ENCODE data around the gene GRIN1.

The GRIN1 gene

GRCh38 chr9:137146527-137146918 is 7.6 kb downstream of the GRIN1 start:
- ChIA-PET POLR2A (interaction anchor here (0.6 to 1.1 kb wide), 4 partner anchors 11 to 495 kb away, joined by 3 to 7 read pairs (median 4); no protein-coding TSS in a partner anchor), CTCF (no interaction called here)
- H3K4me3 ChIP-seq (ENCODE audit: low read depth, low read length), result no peak overlapping the region
- no peaks in the 10 kb centered on the region for H3K9me3 ChIP-seq (ENCODE audit: control insufficient read depth, insufficient read depth, low read depth, low read length)
- H3K36me3 ChIP-seq (ENCODE audit: control insufficient read depth in 2 of 2, insufficient read depth in 1 of 2, low read length in 2 of 2), result no peaks in the 10 kb centered on the region
- no peak overlapping the region for H3K27ac ChIP-seq (ENCODE audit: extremely low read depth, low read depth, low read length)
- TF ChIP-seq ZNF157 (tag by site-specific recombination; IDR thresholded peaks at IDR 0.05) (no peak), GLIS1 (tag by site-specific recombination; IDR thresholded peaks at IDR 0.05) (0 out of 2 replicates have a peak, but pooled peaks have one; percentile 3), REST (tag by site-specific recombination; IDR thresholded peaks at IDR 0.05) (peak; percentile 92)
- H3K4me1 ChIP-seq (ENCODE audit: control insufficient read depth, insufficient read depth, low read length), result no peaks in the 10 kb centered on the region

GRCh38 chr9:137147091-137147792 is 8.3 kb downstream of the GRIN1 start:
- no peaks in the 10 kb centered on the region for H3K36me3 ChIP-seq (ENCODE audit: control insufficient read depth in 2 of 2, insufficient read depth in 1 of 2, low read length in 2 of 2)
- ChIA-PET POLR2A (interaction anchor here (0.6 to 1.1 kb wide), 2 partner anchors 12 to 496 kb away, joined by 3 to 4 read pairs; no protein-coding TSS in a partner anchor), CTCF (no interaction called here)
- H3K4me1 ChIP-seq (ENCODE audit: control insufficient read depth, insufficient read depth, low read length), result no peaks in the 10 kb centered on the region
- no peak overlapping the region for H3K27ac ChIP-seq (ENCODE audit: extremely low read depth, low read depth, low read length)
- no peaks in the 10 kb centered on the region for H3K9me3 ChIP-seq (ENCODE audit: control insufficient read depth, insufficient read depth, low read depth, low read length)
- no peak overlapping the region for H3K4me3 ChIP-seq (ENCODE audit: low read depth, low read length)
- TF ChIP-seq EGR2 (tag by site-specific recombination; IDR thresholded peaks at IDR 0.05; ENCODE audit: low read depth) (peak; percentile 55; the same call in 1 of the 2 replicates), GLI4 (tag by site-specific recombination; IDR thresholded peaks at IDR 0.05) (0 out of 2 replicates have a peak, but pooled peaks have one; percentile 36), ZEB2 (tag by site-specific recombination; IDR thresholded peaks at IDR 0.05) (peak; percentile 95), ZBTB26 (tag by site-specific recombination; optimal IDR thresholded peaks at IDR 0.05) (peak; percentile 36), ZFHX2 (tag by site-specific recombination; conservative IDR thresholded peaks at IDR 0.05) (peak; percentile 59), ZNF707 (tag by site-specific recombination; IDR thresholded peaks at IDR 0.05) (no peak), KLF10 (tag by site-specific recombination; IDR thresholded peaks at IDR 0.05) (no peak), KLF1 (tag by site-specific recombination; IDR thresholded peaks at IDR 0.05) (0 out of 2 replicates have a peak, but pooled peaks have one; percentile 7), OVOL3 (tag by site-specific recombination; IDR thresholded peaks at IDR 0.05) (no peak), ZBTB6 (tag by site-specific recombination; IDR thresholded peaks at IDR 0.05) (peak; percentile 37; the same call in 1 of the 2 replicates), ZSCAN4 (tag by site-specific recombination; IDR thresholded peaks at IDR 0.05) (peak; percentile 97), RBAK (tag by site-specific recombination; IDR thresholded peaks at IDR 0.05) (no peak), ZNF48 (tag by site-specific recombination; IDR thresholded peaks at IDR 0.05) (no peak), PRDM2 (tag by site-specific recombination; IDR thresholded peaks at IDR 0.05; ENCODE audit: borderline replicate concordance) (0 out of 2 replicates have a peak, but pooled peaks have one; percentile 39), HIC1 (tag by site-specific recombination; IDR thresholded peaks at IDR 0.05) (peak; percentile 22; the same call in 1 of the 2 replicates)

Data from HEK293 (cell line).